Vagina (tissue), 2 donors: ENCODE results near the gene FPGS.

Source experiments
- CTCF ChIP-seq, 3 experiments: fragments of 450-650 bp in 2 of 3; fragments of 200-600 bp in 1 of 3; sonication (generic) in 1 of 3; IDR thresholded peaks; one replicate each; pipeline ENCODE4 v1.5.1; 2017 to 2019; ENCODE audit warnings: antibody characterized with exemption in 3 of 3, mild to moderate bottlenecking in 2 of 3, moderate library complexity in 2 of 3
- POLR2A ChIP-seq, 2 donors: fragments of 450-650 bp; IDR thresholded peaks; one replicate each; pipeline ENCODE4 v1.6.1; 2017; ENCODE audit warnings: antibody characterized with exemption in 2 of 2, mild to moderate bottlenecking in 2 of 2, moderate library complexity in 2 of 2
- POLR2AphosphoS5 ChIP-seq, 2 donors: sonication (generic); formaldehyde crosslinking; IDR thresholded peaks; one replicate each; pipeline ENCODE4 v1.9.0; 2017; ENCODE audit warnings: antibody characterized with exemption in 2 of 2, mild to moderate bottlenecking in 2 of 2, low read depth in 1 of 2; ENCODE audit not compliant: insufficient read depth in 1 of 2

- no peak for TF ChIP-seq CTCF (IDR thresholded peaks at IDR 0.05)
- TF ChIP-seq POLR2A (IDR thresholded peaks at IDR 0.05) = no peak
- TF ChIP-seq POLR2AphosphoS5 (IDR thresholded peaks at IDR 0.05; ENCODE audit: insufficient read depth in 1 of 2, low read depth in 1 of 2) = no peak
Measured at GRCh38 chr9:127758843-127759242, 43.8 kb upstream of the FPGS start.
